ENCODE results near the gene HEPN1.
"Not testable (repeated sequence)": the region's sequence is repeated elsewhere in the genome, so short reads cannot be mapped to it uniquely, and the experiment has no call there.

The HEPN1 gene

DNA sequence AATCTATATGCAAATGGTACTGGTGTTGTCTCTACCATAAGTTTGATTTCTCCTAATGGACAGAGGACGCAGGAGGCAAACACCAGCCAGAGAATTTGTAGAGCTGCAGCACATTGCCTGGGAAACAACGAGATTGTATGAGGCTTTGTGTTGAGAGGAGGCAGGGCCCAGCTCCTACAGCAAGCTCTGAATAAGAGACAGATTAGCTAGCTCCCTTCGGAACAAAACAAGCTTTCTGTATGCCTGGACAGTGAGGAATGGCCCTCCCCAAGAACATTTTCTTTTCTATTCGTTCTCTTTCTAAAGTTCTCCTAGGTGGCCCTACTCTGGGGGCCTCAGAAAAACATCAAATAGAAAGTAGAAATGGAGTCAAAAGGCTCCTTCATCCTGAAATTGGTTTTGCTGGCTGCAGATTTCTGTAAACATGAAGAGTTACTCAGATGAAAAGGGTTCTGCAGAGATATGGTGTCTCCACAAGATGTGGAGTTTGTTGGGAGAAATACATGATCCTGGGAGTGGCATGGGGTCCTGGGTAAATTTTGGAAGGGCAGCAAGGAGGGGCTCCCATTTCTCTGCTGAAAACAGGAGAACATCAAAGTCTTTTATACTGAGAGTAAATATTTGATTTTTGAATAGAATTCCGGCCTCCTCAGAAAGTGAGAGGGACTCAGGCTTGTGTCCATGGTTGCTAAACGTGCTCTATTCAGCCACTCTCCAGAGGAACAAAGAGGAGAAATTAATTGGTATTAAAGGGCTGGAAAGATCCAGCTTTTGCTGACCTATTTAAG lies 23.6 kb downstream of the HEPN1 start:
- no peak for DNase-seq (ENCODE audit: low spot score)

GRCh38 chr11:124943254-124943616 lies 24.2 kb downstream of the HEPN1 start:
- no peak for DNase-seq (ENCODE audit: low spot score)

GRCh38 chr11:124943741-124944140 lies 24.7 kb downstream of the HEPN1 start:
- DNase-seq (ENCODE audit: low spot score): no peak

DNA sequence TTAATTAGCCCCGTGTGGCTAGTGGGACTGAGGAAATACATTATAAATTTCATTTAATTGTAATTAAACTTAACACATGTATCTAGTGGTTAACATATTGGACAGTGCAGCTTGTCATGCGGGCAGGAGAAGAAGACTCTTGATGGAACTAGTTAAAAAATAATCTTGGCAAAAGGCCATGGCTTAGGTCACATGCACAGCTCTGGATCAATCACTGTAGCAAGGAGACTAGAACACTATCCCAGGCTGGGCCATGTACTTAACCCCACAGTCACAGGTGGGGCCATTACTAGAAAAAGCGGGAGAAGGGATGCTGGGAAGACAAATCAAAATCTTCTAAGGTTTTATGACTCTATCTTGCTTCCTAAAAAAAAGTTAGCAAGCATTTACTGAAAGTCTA lies 25.5 kb downstream of the HEPN1 start:
- DNase-seq (ENCODE audit: low spot score): no peak

DNA sequence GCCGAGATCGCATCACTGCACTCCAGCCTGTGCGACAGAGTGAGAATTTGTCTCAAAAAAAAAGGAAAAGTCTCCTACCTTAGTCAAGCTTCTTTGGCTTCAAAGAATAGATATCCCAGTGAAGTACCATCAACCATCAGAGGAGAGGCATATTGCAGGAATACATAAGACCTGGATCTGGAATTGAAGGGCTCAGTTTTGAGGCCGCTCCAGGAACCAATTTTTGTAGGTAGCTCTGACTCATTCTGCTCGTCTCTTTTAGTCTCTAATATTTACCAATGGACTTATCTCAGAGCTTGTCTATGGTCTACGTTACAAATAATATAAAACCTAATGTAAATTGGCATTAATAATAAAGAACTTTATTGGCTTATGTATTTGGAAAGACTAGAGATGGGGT lies 26.8 kb downstream of the HEPN1 start:
- DNase-seq (ENCODE audit: low spot score): no peak

DNA sequence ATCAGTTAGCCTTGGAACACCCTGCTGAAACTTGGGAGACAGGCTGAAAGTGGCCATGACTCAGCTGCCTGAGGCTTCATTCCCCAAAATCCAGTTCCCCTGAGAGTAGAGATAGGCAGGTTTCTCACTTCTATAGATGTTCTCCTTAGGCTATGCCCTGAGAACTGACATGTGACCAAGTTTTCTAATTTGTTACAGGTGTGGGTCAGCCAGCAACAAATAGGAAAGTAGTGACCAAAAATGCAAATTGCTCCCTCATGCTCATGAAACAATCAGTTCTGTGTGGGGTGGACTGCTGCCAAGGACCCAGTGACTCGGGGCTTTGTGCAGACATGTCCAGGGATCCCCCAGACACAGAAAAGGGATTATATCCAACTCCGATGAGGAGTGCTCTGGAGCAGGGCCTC lies 27.7 kb downstream of the HEPN1 start:
- no peak for DNase-seq (ENCODE audit: low spot score)

DNA sequence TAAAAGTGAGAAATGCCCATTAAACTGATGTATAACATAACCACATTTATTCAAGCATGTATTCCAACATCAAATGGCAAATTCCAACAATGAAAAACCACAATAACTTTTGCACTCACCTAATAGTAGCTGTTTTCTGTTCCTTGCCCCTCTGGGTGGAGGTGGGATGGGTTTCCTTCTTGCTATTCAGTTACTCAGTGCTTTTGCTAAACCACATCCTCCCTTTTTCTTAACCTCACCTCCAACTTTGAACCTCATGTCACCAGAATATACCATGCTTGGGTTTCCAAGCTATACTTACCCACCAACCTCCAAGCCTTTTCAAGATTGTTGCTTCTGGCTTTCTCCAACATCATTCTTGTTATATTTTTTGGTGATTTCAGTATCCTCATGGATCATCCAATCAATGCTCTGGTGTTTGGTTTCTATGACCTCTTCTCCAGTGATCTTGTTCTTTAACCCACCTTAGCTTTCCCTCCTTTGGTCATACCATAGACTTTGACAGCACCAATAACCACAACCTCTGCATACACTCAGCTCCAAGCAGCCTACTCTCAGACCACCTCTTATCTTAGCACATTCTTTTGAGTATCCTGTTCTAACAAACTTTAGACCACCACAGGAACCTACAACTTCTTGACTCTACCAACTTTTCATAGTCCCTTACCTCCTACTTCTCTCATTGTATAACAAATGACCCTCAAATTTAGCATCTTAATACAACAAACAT lies 31.7 kb downstream of the HEPN1 start:
- no peak for DNase-seq (ENCODE audit: low spot score)

DNA sequence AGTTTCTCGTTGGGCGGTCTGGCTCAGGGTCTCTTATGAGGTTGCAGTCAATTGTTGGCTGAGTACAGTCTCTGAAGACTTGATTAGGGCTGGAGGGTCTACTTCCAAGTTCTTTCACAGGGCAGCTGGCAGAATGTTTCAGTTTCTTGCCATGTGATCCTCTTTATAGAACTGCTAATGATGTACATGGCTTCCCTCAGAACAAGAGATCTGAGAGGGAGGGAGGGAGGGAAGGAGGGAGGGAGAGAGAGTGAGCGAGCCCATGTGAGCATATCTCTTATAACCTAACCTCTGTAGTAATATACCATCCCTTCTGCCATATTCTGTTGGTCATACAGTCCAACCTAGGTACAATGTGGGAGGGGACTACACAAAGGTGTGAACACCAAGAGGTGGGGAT lies 32.3 kb downstream of the HEPN1 start:
- DNase-seq (ENCODE audit: low spot score): no peak

DNA sequence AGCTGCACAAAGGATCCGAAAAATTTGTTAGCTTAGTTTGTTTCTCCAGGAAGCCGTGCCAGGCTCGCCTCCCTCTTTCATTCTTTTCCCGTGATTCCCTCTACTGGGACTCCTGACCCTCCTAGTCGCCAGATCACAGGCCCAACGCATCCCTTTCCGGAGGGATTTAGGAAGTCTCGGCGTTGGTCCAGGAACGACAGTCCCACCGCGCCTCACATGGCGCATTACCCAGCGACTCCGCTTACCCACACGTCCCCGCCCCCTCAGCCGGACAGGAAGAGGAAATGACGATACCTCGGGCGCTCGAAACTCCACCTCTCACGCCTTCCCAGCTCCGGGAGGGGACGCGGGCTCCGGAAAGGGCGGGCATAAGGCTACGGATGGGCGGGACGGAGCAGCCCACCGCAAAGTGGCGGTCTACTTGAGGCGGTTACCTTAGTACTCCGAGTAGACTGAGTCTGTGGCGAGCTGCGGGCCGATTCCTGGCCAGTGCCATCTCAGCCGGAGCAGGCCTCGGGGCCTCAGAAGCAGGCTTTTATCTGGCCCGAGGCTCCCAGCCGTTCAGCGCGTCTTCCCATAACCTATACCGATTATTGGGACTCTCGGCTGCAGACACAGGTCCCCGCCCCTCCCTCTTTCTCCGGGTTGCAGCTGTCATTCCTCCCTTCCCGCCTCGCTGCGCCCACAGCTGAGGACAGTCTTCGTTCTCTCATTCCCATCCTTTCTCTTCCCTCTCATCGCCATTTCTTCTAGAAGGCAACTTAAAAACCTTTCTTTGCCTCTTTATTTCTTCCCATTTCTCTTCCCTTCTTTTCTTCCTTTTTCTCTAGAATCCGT lies 34.9 kb downstream of the HEPN1 start, which contains the start of gene CCDC15:
Gene CCDC15, plus strand, starts transcription at position 450 of the 837 bp plus-strand sequence. CDS start 531 bp downstream, outside the sequence.
- peak; percentile 98 for DNase-seq (ENCODE audit: low spot score)

DNA sequence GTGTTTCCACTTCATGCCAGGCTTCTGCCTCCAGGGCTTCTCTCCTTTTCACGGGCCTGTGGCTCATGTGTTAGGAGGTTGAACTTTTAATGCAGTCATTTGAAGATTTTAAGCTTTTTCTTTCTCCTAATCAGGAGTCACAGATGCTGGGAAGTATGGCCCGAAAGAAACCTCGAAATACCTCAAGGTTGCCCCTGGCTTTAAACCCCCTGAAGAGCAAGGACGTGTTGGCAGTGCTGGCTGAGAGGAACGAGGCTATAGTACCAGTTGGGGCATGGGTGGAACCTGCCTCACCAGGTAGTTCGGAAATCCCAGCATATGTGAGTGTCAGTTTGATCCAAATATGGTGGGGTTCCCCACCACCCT lies 35.5 kb downstream of the HEPN1 start:
- DNase-seq (ENCODE audit: low spot score): no peak

DNA sequence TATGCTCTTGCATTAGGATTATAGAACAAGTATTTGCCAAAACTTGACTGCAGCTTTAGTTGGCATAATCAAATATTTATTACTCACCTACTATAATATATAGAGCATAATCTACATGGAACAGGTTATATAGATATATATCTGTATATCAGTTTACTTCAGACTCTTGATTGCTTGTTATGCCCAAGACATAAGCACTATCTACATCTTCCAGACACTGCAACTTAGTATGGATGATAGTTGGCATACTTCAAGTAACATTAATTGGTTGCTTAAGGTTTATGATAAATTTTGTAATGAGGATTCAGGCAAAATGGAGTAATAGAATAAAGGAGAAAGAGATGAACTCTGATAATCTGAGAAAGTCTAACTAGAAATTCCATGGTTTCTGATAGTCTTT lies 36.0 kb downstream of the HEPN1 start:
- no peak for DNase-seq (ENCODE audit: low spot score)

DNA sequence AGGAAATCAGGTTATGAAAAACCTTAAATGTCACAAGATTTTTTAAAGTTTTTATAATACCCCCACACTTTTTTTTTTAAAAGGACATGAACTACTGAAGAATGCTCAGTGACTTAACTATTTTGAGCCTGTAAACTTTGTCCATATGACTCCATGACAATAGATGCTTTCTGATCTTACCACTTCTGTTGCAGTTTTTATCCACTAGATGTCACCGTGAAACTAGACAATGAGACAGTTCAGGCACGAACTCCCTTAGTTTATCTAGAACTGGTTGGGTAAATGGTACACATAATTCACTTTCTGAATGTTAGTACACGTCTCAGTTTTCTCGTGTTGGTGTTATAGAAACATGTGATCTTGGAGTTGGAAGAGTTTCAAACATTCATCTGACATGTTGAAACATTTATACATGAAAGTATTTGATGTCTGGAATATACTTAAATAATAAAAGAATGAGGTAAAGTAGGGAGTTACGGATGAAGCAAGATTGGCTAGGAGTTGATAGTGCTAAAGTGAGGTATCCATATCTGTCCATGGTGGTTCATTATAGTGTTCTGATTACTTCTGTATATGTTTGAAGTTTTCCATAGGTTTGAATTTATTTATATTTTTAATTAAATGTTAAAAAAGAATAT lies 43.0 kb downstream of the HEPN1 start:
- DNase-seq (ENCODE audit: low spot score): peak; percentile 89

- DNase-seq (ENCODE audit: low spot score): not testable (repeated sequence)
These were observed 49.1 kb downstream of the HEPN1 start for GRCh38 chr11:124968197-124968596.

Data from NAMALWA (cell line).